Osteocyte (in vitro differentiated cells): ENCODE data around the gene SGPL1. TPM values are rescaled to one million over a fixed set of nuclear protein-coding genes. Genes with fewer than 3 reads are reported as not detected.

Experiments used
- DNase-seq: peaks from one replicate; pipeline ENCODE4 v3.0.0; 2021; ENCODE audit warnings: mixed read lengths; ENCODE audit not compliant: unreplicated experiment; ENCODE audit errors: extremely low spot score
- H3K27ac Mint-ChIP-seq: one replicate; pipeline ENCODE4 v1.8.0; 2021; ENCODE audit warnings: mild to moderate bottlenecking, mixed read lengths; ENCODE audit not compliant: unreplicated experiment
- H3K27me3 Mint-ChIP-seq: one replicate; pipeline ENCODE4 v1.8.0; 2021; ENCODE audit warnings: mixed read lengths; ENCODE audit not compliant: unreplicated experiment
- H3K36me3 Mint-ChIP-seq: one replicate; pipeline ENCODE4 v1.8.0; 2021; ENCODE audit warnings: mixed read lengths; ENCODE audit not compliant: unreplicated experiment
- H3K4me1 Mint-ChIP-seq: one replicate; pipeline ENCODE4 v1.8.0; 2021; ENCODE audit warnings: mixed read lengths; ENCODE audit not compliant: unreplicated experiment
- H3K4me3 Mint-ChIP-seq: one replicate; pipeline ENCODE4 v1.8.0; 2021; ENCODE audit warnings: mild to moderate bottlenecking, moderate library complexity, mixed read lengths; ENCODE audit not compliant: unreplicated experiment
- H3K9me3 Mint-ChIP-seq: one replicate; pipeline ENCODE4 v1.8.0; 2021; ENCODE audit warnings: mixed read lengths; ENCODE audit not compliant: unreplicated experiment
- CTCF ChIP-seq: fragments of 200-600 bp; sonication (generic); IDR thresholded peaks from 2 replicates; pipeline ENCODE4 v1.5.0; 2021; ENCODE audit warnings: antibody characterized with exemption, mild to moderate bottlenecking, moderate library complexity
- total RNA-seq: library from RNA; stranded (reverse); gene quantifications from 2 replicates; pipeline ENCODE4 v1.2.1, GENCODE V29; 2021

The SGPL1 gene
- total RNA-seq, 1 donor from 2014 or later = 58.1 TPM

- Mint-ChIP-seq H3K27me3 (peaks cover 26% of the 10 kb centered on the region), H3K4me1 (peaks cover 2% of the 10 kb centered on the region), H3K36me3 (no peaks in the 10 kb centered on the region), H3K27ac (no peak within 1 kb of the TSS), H3K4me3 (no peak within 1 kb of the TSS), H3K9me3 (no peaks in the 10 kb centered on the region)
- TF ChIP-seq CTCF = no peak
- no peak for DNase-seq
These were observed 30.6 kb upstream of the SGPL1 start, which contains the start of gene TBATA for GRCh38 chr10:70785190-70785589. TBATA (minus strand) TSS chr10:70785377; CDS start chr10:70783379, 1,998 bp downstream.

- Mint-ChIP-seq H3K36me3 (no peaks in the 10 kb centered on the region), H3K4me3 (no peak overlapping the region), H3K27ac (no peak overlapping the region), H3K9me3 (no peaks in the 10 kb centered on the region), H3K4me1 (peaks cover 2% of the 10 kb centered on the region), H3K27me3 (peaks cover 40% of the 10 kb centered on the region)
- DNase-seq = no peak
- no peak for TF ChIP-seq CTCF
These were observed 28.8 kb upstream of the SGPL1 start for GRCh38 chr10:70786799-70787415.

GRCh38 chr10:70791386-70792039, 24.2 kb upstream of the SGPL1 start:
- H3K4me1 Mint-ChIP-seq = peaks cover 2% of the 10 kb centered on the region
- H3K9me3 Mint-ChIP-seq = peaks cover 2% of the 10 kb centered on the region
- TF ChIP-seq CTCF = no peak
- no peak overlapping the region for H3K27ac Mint-ChIP-seq
- peaks cover 53% of the 10 kb centered on the region for H3K27me3 Mint-ChIP-seq
- H3K36me3 Mint-ChIP-seq = no peaks in the 10 kb centered on the region
- no peak overlapping the region for H3K4me3 Mint-ChIP-seq
- no peak for DNase-seq

GRCh38 chr10:70795613-70796012, 20.1 kb upstream of the SGPL1 start:
- no peaks in the 10 kb centered on the region for H3K4me1 Mint-ChIP-seq

More at GRCh38 chr10:70795613-70796012, 20.1 kb upstream of the SGPL1 start:
- Mint-ChIP-seq H3K36me3 (no peaks in the 10 kb centered on the region), H3K4me3 (no peak overlapping the region), H3K27ac (no peak overlapping the region), H3K27me3 (peaks cover 57% of the 10 kb centered on the region), H3K9me3 (peaks cover 9% of the 10 kb centered on the region)
- TF ChIP-seq CTCF = no peak
- DNase-seq = no peak
